Daoy (cell line): ENCODE data around the gene ITPKC. TPM values are rescaled to one million over a fixed set of nuclear protein-coding genes. Genes with fewer than 3 reads are reported as not detected.

Experiments used
- total RNA-seq: library from RNA; depleted of rRNA; stranded (reverse); fragments of >200 nt; shearing (Covaris generic); gene quantifications from 2 replicates; pipeline ENCODE4 v1.2.3, GENCODE V29; 2014; rRNA removed

ITPKC gene
- total RNA-seq, 1 experiment from 2014 or later, result 5.3 TPM

Other genes starting within 250 kb of the ITPKC start
- gene SHKBP1, start 140.2 kb upstream of the ITPKC start, total RNA-seq, result 40.6 and 134 TPM in 2 replicates
- 16.4 and 26.0 TPM in 2 replicates for gene LTBP4, start 115.7 kb upstream of the ITPKC start, total RNA-seq
- gene NUMBL, start 26.5 kb upstream of the ITPKC start, total RNA-seq, result 16.4 and 22.7 TPM in 2 replicates
- 20.0 and 31.0 TPM in 2 replicates for gene COQ8B, start 226 bp upstream of the ITPKC start, total RNA-seq
- gene ACTMAP, start 33.4 kb downstream of the ITPKC start, total RNA-seq, result 0.51 TPM in 1 of 2 replicates, not detected in the other
- 64.1 and 71.0 TPM in 2 replicates for gene SNRPA, start 34.1 kb downstream of the ITPKC start, total RNA-seq
- not detected in 2 replicates for gene MIA, start 58.4 kb downstream of the ITPKC start, total RNA-seq
- gene RAB4B, start 61.1 kb downstream of the ITPKC start, total RNA-seq, result 32.4 and 34.4 TPM in 2 replicates
- 46.0 and 54.7 TPM in 2 replicates for gene EGLN2, start 82.1 kb downstream of the ITPKC start, total RNA-seq
- not detected in 2 replicates for gene CYP2A6, start 133.3 kb downstream of the ITPKC start, total RNA-seq
- gene CYP2A7, start 165.1 kb downstream of the ITPKC start, total RNA-seq, result not detected in 2 replicates